IMR-90 (cell line): ENCODE measurements around the gene HCRTR1. TPM values are rescaled to one million over a fixed set of nuclear protein-coding genes. Genes with fewer than 3 reads are reported as not detected.

Experiments used
- ATAC-seq: fragments of 200-7000 bp; cut with Tn5 transposase; 2 replicates; pipeline ENCODE4 v1.9.1; 2020; ENCODE audit warnings: low read depth, mild to moderate bottlenecking, moderate library complexity
- BruUV-seq: library from RNA; stranded (reverse); fragments of 400-500 nt; replicated peaks from 2 replicates; lab custom pipeline; 2021; lab: Mats Ljungman, UMichigan
- CTCF ChIA-PET: fragments of 300-600 bp; formaldehyde crosslinking; extraction: SDS; loops from one replicate; lab custom pipeline; 2021; ENCODE audit warnings: antibody characterized with exemption; lab: Yijun Ruan, JAX
- POLR2A ChIA-PET: fragments of 300-600 bp; sonication (Branson Sonifier 250); formaldehyde crosslinking; loops from one replicate; lab custom pipeline; 2022; ENCODE audit warnings: antibody characterized with exemption; ENCODE audit not compliant: unreplicated experiment; lab: Charles Lee
- DNase-seq: peaks from one replicate; pipeline ENCODE4 v3.0.0; 2013
- H2AFZ ChIP-seq: replicated peaks from 2 replicates; pipeline ENCODE3; 2013; ENCODE audit warnings: low read length, mild to moderate bottlenecking; ENCODE audit not compliant: poor library complexity
- H2AK5ac ChIP-seq: 2 replicates; pipeline ENCODE4 v1.6.1; 2013; ENCODE audit warnings: low read depth, low read length, inconsistent platforms
- H2AK9ac ChIP-seq: replicated peaks from 2 replicates; pipeline ENCODE3; 2013; ENCODE audit warnings: mild to moderate bottlenecking, low read depth, low read length, moderate library complexity; ENCODE audit not compliant: poor library complexity
- H2BK120ac ChIP-seq: 2 replicates; pipeline ENCODE4 v1.6.1; 2013; ENCODE audit warnings: low read depth, low read length, inconsistent platforms
- H2BK15ac ChIP-seq: 3 replicates; pipeline ENCODE4 v1.6.1; 2013; ENCODE audit warnings: low read depth, low read length, inconsistent platforms
- H2BK20ac ChIP-seq: 2 replicates; pipeline ENCODE4 v1.6.1; 2013; ENCODE audit warnings: low read depth, mild to moderate bottlenecking, inconsistent platforms, low read length, moderate library complexity
- H2BK5ac ChIP-seq: 2 replicates; pipeline ENCODE4 v1.6.1; 2013; ENCODE audit warnings: mild to moderate bottlenecking, low read depth, low read length, inconsistent platforms; ENCODE audit not compliant: poor library complexity, severe bottlenecking
- H3K14ac ChIP-seq: replicated peaks from 2 replicates; pipeline ENCODE4 v1.6.1; 2013; ENCODE audit warnings: low read depth, low read length, inconsistent platforms
- H3K18ac ChIP-seq: 2 replicates; pipeline ENCODE4 v1.6.1; 2013; ENCODE audit warnings: low read depth, low read length, control low read depth
- H3K23ac ChIP-seq: 2 replicates; pipeline ENCODE4 v1.6.1; 2013; ENCODE audit warnings: low read depth, low read length, inconsistent platforms
- H3K27ac ChIP-seq: 2 replicates; pipeline ENCODE4 v1.5.1; 2013; ENCODE audit warnings: mild to moderate bottlenecking, control low read depth, low read length; ENCODE audit not compliant: insufficient read depth
- H3K27me3 ChIP-seq: 2 replicates; pipeline ENCODE4 v1.6.1; 2013; ENCODE audit warnings: low read length; ENCODE audit not compliant: control insufficient read depth, insufficient read depth
- H3K36me3 ChIP-seq: 2 replicates; pipeline ENCODE4 v1.6.1; 2013; ENCODE audit warnings: low read length, mixed read lengths; ENCODE audit not compliant: control insufficient read depth, insufficient read depth
- H3K4ac ChIP-seq: 2 replicates; pipeline ENCODE4 v1.6.1; 2013; ENCODE audit warnings: low read depth, low read length, inconsistent platforms
- H3K4me1 ChIP-seq: 2 replicates; pipeline ENCODE4 v1.6.1; 2013; ENCODE audit warnings: low read length, mixed read lengths; ENCODE audit not compliant: control insufficient read depth, insufficient read depth
- H3K4me2 ChIP-seq: 2 replicates; pipeline ENCODE4 v1.6.1; 2013; ENCODE audit warnings: low read depth, mild to moderate bottlenecking, control low read depth, low read length, moderate library complexity
- H3K4me3 ChIP-seq: 2 replicates; pipeline ENCODE4 v1.5.1; 2013; ENCODE audit warnings: low read depth, mild to moderate bottlenecking, control low read depth, low read length, moderate library complexity; ENCODE audit not compliant: insufficient read depth
- H3K56ac ChIP-seq: 2 replicates; pipeline ENCODE4 v1.6.1; 2013; ENCODE audit warnings: low read length, inconsistent platforms; ENCODE audit not compliant: insufficient read depth; ENCODE audit errors: extremely low read depth
- H3K79me1 ChIP-seq, 2 experiments: 2 replicates each; pipeline ENCODE4 v1.6.1; 2013; ENCODE audit warnings: low read length in 2 of 2, inconsistent platforms in 1 of 2, low read depth in 1 of 2
- H3K9ac ChIP-seq: 2 replicates; pipeline ENCODE4 v1.6.1; 2013; ENCODE audit warnings: low read depth, low read length, control low read depth
- H3K9me1 ChIP-seq: 2 replicates; pipeline ENCODE4 v1.6.1; 2013; ENCODE audit warnings: low read length, inconsistent platforms; ENCODE audit not compliant: insufficient read depth
- H3K9me3 ChIP-seq: 2 replicates; pipeline ENCODE4 v1.6.1; 2013; ENCODE audit warnings: low read length; ENCODE audit not compliant: control insufficient read depth, insufficient read depth
- H4K20me1 ChIP-seq: 2 replicates; pipeline ENCODE4 v1.6.1; 2013; ENCODE audit warnings: low read length, inconsistent platforms; ENCODE audit not compliant: insufficient read depth
- H4K5ac ChIP-seq: 2 replicates; pipeline ENCODE4 v1.6.1; 2013; ENCODE audit warnings: mild to moderate bottlenecking, low read depth, low read length, control low read depth
- H4K8ac ChIP-seq, 2 experiments: 2 replicates each; pipeline ENCODE4 v1.6.1; 2013; ENCODE audit warnings: low read depth in 2 of 2, low read length in 2 of 2, control low read depth in 1 of 2, inconsistent platforms in 1 of 2
- H4K91ac ChIP-seq: 2 replicates; pipeline ENCODE4 v1.6.1; 2013; ENCODE audit warnings: low read depth, low read length, inconsistent platforms; ENCODE audit not compliant: insufficient read depth
- BHLHE40 ChIP-seq: fragments of 150-350 bp; IDR thresholded peaks from 2 replicates; pipeline ENCODE4 v1.6.1; 2016; ENCODE audit warnings: mild to moderate bottlenecking, low read depth, low read length
- CHD1 ChIP-seq: IDR thresholded peaks from 2 replicates; pipeline ENCODE4 v1.6.1; 2012; ENCODE audit warnings: low read depth, low read length, improper control_type of control experiment
- ELK1 ChIP-seq: fragments of 150-350 bp; IDR thresholded peaks from 2 replicates; pipeline ENCODE4 v1.6.1; 2016; ENCODE audit warnings: low read depth, mild to moderate bottlenecking, low read length, moderate library complexity, borderline replicate concordance
- RAD21 ChIP-seq: IDR thresholded peaks from 2 replicates; pipeline ENCODE4 v1.6.1; 2012; ENCODE audit warnings: low read length, improper control_type of control experiment
- WGBS, 2 experiments: methylation state at CpG; one replicate each; pipeline versions ENCODE4 v1.1.5 to v1.1.7; 2013; ENCODE audit warnings: missing lambda C conversion rate in 2 of 2; ENCODE audit not compliant: insufficient read length in 1 of 2; ENCODE audit errors: extremely low coverage in 2 of 2; 5-methylcytosine and 5-hydroxymethylcytosine counted together
- dilution Hi-C: fragments of 300-500 bp; cut with HindIII; formaldehyde crosslinking; loops from one replicate; pipeline ENCODE4 v1.14.3; 2018; ENCODE audit warnings: low sequenced_read_pairs; ENCODE audit not compliant: unreplicated experiment
- in situ Hi-C: fragments of 300-500 bp; cut with MboI; formaldehyde crosslinking; loops from 3 replicates; pipeline ENCODE4 v1.14.3; 2019; ENCODE audit warnings: low sequenced_read_pairs, inconsistent platforms, mixed read lengths
- intact Hi-C: fragments of 100-400 bp; cut with micrococcal nuclease; formaldehyde crosslinking; loops from 2 replicates; pipeline ENCODE4 v1.10.0; 2022
- polyA plus RNA-seq, 3 experiments: library from polyadenylated mRNA; depleted of rRNA; stranded (reverse); fragments of >200 nt; gene quantifications; 2 replicates each; pipeline ENCODE4 v1.2.3, GENCODE V29; 2012; ENCODE audit warnings: low replicate concordance in 1 of 3
- total RNA-seq: library from RNA; depleted of rRNA; stranded (reverse); fragments of >200 nt; gene quantifications from 2 replicates; pipeline ENCODE4 v1.2.3, GENCODE V29; 2012

HCRTR1 gene
- total and polyA plus RNA-seq, 2 of the 4 experiments (the other 2 are of a cell fraction) = not detected

DNA sequence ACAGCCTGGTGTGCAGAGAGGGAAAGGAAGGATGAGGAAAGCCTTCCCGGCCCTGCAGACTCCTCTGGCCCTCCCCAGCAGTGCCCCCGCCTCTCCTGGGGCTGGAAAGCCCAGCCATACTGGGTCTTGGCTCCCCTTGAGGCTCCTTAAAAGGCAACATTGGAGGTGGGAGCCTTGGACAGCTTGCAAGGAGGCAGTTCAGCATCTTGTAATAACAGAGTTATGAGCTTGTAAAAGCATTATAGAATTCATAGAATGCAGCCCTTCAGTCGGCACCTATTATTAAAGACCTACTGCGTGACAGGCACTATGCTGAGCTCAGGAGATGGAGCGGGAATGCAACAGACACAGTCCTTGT is 37.0 kb upstream of the HCRTR1 start:
- in situ Hi-C loops = no loop called here
- CTCF ChIA-PET = no interaction called here

More for the DNA sequence above, 37.0 kb upstream of the HCRTR1 start:
- DNase-seq (peak; percentile 28), ATAC-seq (peak; percentile 55)
- no peaks in the 10 kb centered on the region for H3K79me1 ChIP-seq
- intact Hi-C loops (no loop called here), dilution Hi-C loops (no loop called here)
- H2BK120ac ChIP-seq = no peak overlapping the region
- no peaks in the 10 kb centered on the region for H3K9me3 ChIP-seq
- no peaks in the 10 kb centered on the region for H3K36me3 ChIP-seq
- no peak overlapping the region for H3K4ac ChIP-seq
- BruUV-seq = no TSS peak
- H3K4me2 ChIP-seq = no peak overlapping the region
- H2AK5ac ChIP-seq = 0 out of 2 replicates have a peak overlapping the region, but pooled peaks have one; percentile 57
- H3K9ac ChIP-seq = no peak overlapping the region
- H2AK9ac ChIP-seq = no peak overlapping the region
- H3K56ac ChIP-seq = no peak overlapping the region
- H3K4me3 ChIP-seq = no peak overlapping the region
- POLR2A ChIA-PET = no interaction called here
- 60% methylated on average over 2 of the region's 5 CpGs; no CpG with 5 or more reads in 1 of the 2 experiments for WGBS, 2 experiments
- H2AFZ ChIP-seq = no peak overlapping the region
- no peak overlapping the region; the same call in 2 of the 3 replicates for H2BK15ac ChIP-seq
- H2BK5ac ChIP-seq = no peak overlapping the region
- no peak overlapping the region; the same call in 1 of the 2 replicates for H4K5ac ChIP-seq
- H3K14ac ChIP-seq = no peak overlapping the region
- H3K9me1 ChIP-seq = peaks cover 6% of the 10 kb centered on the region; the same call in 1 of the 2 replicates
- H3K27me3 ChIP-seq = peaks cover 2% of the 10 kb centered on the region
- H3K18ac ChIP-seq = no peak overlapping the region; the same call in 1 of the 2 replicates
- no peaks in the 10 kb centered on the region; the same call in 1 of the 2 replicates for H4K20me1 ChIP-seq
- no peak overlapping the region for H3K23ac ChIP-seq
- TF ChIP-seq RAD21 (no peak), CHD1 (no peak), ELK1 (no peak), BHLHE40 (no peak)
- H4K91ac ChIP-seq = no peak overlapping the region
- H3K27ac ChIP-seq = 0 out of 2 replicates have a peak overlapping the region, but pooled peaks have one; percentile 12
- H3K4me1 ChIP-seq = peaks cover 24% of the 10 kb centered on the region; the same call in 1 of the 2 replicates
- no peak overlapping the region for H4K8ac ChIP-seq
- no peak overlapping the region for H2BK20ac ChIP-seq
